ENCODE data around the gene RBM20. TPM values are rescaled to one million over a fixed set of nuclear protein-coding genes. Genes with fewer than 3 reads are reported as not detected.

Gene RBM20
- total RNA-seq, 1 donor from 2014 or later, result 0.32 TPM

DNA sequence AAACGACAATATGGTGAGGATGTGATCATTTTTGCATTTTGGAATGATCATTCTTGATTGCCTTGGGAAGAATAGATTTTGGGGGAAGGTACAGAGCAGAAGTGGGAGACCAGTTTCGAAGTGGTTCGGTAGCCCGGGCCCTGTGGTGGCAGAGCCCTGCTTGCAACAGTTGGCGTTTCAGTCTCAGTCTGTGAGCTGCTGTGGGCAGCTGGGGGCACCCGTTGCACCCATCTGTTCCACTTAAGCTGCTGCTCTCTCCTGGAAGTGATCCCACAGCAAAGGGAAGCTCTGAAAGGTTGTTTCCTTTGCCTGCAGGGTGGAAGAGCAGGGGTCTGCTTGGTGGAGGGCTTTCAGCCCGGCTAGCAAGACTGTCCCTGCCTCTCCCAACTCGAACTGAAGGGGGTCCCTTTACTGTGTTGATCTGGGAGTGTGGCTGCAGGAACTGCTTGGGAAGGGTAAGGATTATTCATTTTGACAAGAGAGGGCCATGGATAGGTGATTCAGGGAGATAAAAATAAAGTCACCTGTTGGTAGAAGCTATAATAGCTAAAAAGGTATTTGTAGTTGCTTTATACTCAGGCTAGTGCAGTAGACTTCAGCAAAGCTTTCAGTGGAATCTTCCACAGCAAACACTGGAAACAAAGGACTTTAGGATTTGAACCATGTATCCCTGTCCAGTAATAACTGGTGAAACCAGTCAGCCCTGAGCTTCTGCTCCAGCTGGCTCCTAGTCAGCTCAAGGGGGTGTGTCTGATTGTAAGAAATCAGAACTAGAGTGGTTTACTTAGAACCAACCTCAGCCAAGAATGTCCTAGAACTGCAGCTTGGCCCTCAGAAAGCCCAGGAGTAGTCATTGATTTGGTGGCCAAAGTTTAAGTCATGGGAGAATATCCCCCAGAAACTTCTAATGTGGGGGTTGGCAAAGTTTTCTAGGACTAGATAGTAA lies 174.4 kb downstream of the RBM20 start:
- peaks cover 18% of the 10 kb centered on the region for H3F3A ChIP-seq (ENCODE audit: low read depth)
- H4K20me1 ChIP-seq (ENCODE audit: low read depth), result no peaks in the 10 kb centered on the region
- no peaks in the 10 kb centered on the region for H3K27me3 ChIP-seq
- Mint-ChIP-seq H3K27me3 (ENCODE audit: insufficient read depth, low read depth) (peaks cover 9% of the 10 kb centered on the region), H3K36me3 (no peaks in the 10 kb centered on the region), H3K4me3 (no peak overlapping the region), H3K4me1 (peaks cover 57% of the 10 kb centered on the region), H3K9me3 (no peaks in the 10 kb centered on the region), H3K27ac (no peak overlapping the region)
- peaks cover 31% of the 10 kb centered on the region for H3K4me1 ChIP-seq
- no peak for TF ChIP-seq EZH2phosphoT487 (IDR thresholded peaks at IDR 0.05)
- TF ChIP-seq, protein P1, sequence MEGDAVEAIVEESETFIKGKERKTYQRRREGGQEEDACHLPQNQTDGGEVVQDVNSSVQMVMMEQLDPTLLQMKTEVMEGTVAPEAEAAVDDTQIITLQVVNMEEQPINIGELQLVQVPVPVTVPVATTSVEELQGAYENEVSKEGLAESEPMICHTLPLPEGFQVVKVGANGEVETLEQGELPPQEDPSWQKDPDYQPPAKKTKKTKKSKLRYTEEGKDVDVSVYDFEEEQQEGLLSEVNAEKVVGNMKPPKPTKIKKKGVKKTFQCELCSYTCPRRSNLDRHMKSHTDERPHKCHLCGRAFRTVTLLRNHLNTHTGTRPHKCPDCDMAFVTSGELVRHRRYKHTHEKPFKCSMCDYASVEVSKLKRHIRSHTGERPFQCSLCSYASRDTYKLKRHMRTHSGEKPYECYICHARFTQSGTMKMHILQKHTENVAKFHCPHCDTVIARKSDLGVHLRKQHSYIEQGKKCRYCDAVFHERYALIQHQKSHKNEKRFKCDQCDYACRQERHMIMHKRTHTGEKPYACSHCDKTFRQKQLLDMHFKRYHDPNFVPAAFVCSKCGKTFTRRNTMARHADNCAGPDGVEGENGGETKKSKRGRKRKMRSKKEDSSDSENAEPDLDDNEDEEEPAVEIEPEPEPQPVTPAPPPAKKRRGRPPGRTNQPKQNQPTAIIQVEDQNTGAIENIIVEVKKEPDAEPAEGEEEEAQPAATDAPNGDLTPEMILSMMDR (IDR thresholded peaks at IDR 0.05), result no peak
- TF ChIP-seq EZH2 (IDR thresholded peaks at IDR 0.05), result no peak
- H3K4me3 ChIP-seq, result no peak overlapping the region
- DNase-seq (ENCODE audit: low spot score), result no peak
- H3K27ac ChIP-seq, result no peak overlapping the region
- H3K9me3 ChIP-seq (ENCODE audit: low read depth), result no peaks in the 10 kb centered on the region
- no peak overlapping the region for H3K4me2 ChIP-seq
- H3K79me2 ChIP-seq (ENCODE audit: low read depth), result no peaks in the 10 kb centered on the region
- no peak overlapping the region for H2AFZ ChIP-seq (replicated peaks)
- H3K36me3 ChIP-seq, result no peaks in the 10 kb centered on the region
- no peak overlapping the region for H3K9ac ChIP-seq

GRCh38 chr10:110820321-110820814 lies 176.2 kb downstream of the RBM20 start:
- H3K9me3 Mint-ChIP-seq, result no peaks in the 10 kb centered on the region
- H3K4me2 ChIP-seq, result no peak overlapping the region
- H3K4me1 ChIP-seq, result peaks cover 48% of the 10 kb centered on the region
- H3K36me3 ChIP-seq, result no peaks in the 10 kb centered on the region
- no peak for DNase-seq (ENCODE audit: low spot score)
- H3K27ac Mint-ChIP-seq, result peak overlapping the region; percentile 13
- H3F3A ChIP-seq (ENCODE audit: low read depth), result peaks cover 23% of the 10 kb centered on the region
- no peak overlapping the region for H3K27ac ChIP-seq
- no peaks in the 10 kb centered on the region for H4K20me1 ChIP-seq (ENCODE audit: low read depth)
- H3K9me3 ChIP-seq (ENCODE audit: low read depth), result no peaks in the 10 kb centered on the region
- peaks cover 74% of the 10 kb centered on the region for H3K4me1 Mint-ChIP-seq
- H3K4me3 Mint-ChIP-seq, result peak overlapping the region; percentile 10
- no peak overlapping the region for H3K9ac ChIP-seq
- H3K79me2 ChIP-seq (ENCODE audit: low read depth), result no peaks in the 10 kb centered on the region
- TF ChIP-seq, protein P1 (IDR thresholded peaks at IDR 0.05), result no peak
- TF ChIP-seq EZH2phosphoT487 (IDR thresholded peaks at IDR 0.05), result no peak
- TF ChIP-seq EZH2 (IDR thresholded peaks at IDR 0.05), result no peak
- H3K27me3 Mint-ChIP-seq (ENCODE audit: insufficient read depth, low read depth), result peaks cover 9% of the 10 kb centered on the region
- no peaks in the 10 kb centered on the region for H3K36me3 Mint-ChIP-seq
- no peak overlapping the region for H3K4me3 ChIP-seq
- H3K27me3 ChIP-seq, result no peaks in the 10 kb centered on the region
- peak overlapping the region; percentile 61 for H2AFZ ChIP-seq (replicated peaks)

GRCh38 chr10:110821508-110821907 lies 177.4 kb downstream of the RBM20 start:
- no peak for DNase-seq (ENCODE audit: low spot score)
- H3K4me1 Mint-ChIP-seq, result peaks cover 82% of the 10 kb centered on the region
- Histone ChIP-seq H3F3A (ENCODE audit: low read depth) (peaks cover 23% of the 10 kb centered on the region), H4K20me1 (ENCODE audit: low read depth) (no peaks in the 10 kb centered on the region), H3K27ac (no peak overlapping the region), H3K9ac (no peak overlapping the region), H3K9me3 (ENCODE audit: low read depth) (no peaks in the 10 kb centered on the region), H3K4me3 (no peak overlapping the region), H3K4me2 (peak overlapping the region; percentile 69), H3K4me1 (peaks cover 48% of the 10 kb centered on the region), H3K79me2 (ENCODE audit: low read depth) (no peaks in the 10 kb centered on the region), H3K36me3 (no peaks in the 10 kb centered on the region), H3K27me3 (no peaks in the 10 kb centered on the region), H2AFZ (replicated peaks) (peak overlapping the region; percentile 82)
- H3K27me3 Mint-ChIP-seq (ENCODE audit: insufficient read depth, low read depth), result peaks cover 10% of the 10 kb centered on the region
- TF ChIP-seq EZH2 (IDR thresholded peaks at IDR 0.05) (no peak), EZH2phosphoT487 (IDR thresholded peaks at IDR 0.05) (no peak)
- TF ChIP-seq, protein P1 (IDR thresholded peaks at IDR 0.05), result no peak
- H3K27ac Mint-ChIP-seq, result peak overlapping the region; percentile 97
- no peaks in the 10 kb centered on the region for H3K36me3 Mint-ChIP-seq
- no peak overlapping the region for H3K4me3 Mint-ChIP-seq
- no peaks in the 10 kb centered on the region for H3K9me3 Mint-ChIP-seq

All from neural progenitor cell (in vitro differentiated cells).